Fibroblast of lung (primary cell): ENCODE data around the gene DNM3.

Experiments
- CTCF ChIP-seq, 2 donors: IDR thresholded peaks in 1 of 2; conservative IDR thresholded peaks in 1 of 2; 1 replicate in 1 of 2; 2 replicates in 1 of 2; pipeline ENCODE4 v1.5.1; 2011 to 2012; ENCODE audit warnings: low read length in 2 of 2, control low read depth in 1 of 2, inconsistent platforms in 1 of 2, low read depth in 1 of 2, mild to moderate bottlenecking in 1 of 2
- EZH2 ChIP-seq: IDR thresholded peaks from 2 replicates; pipeline ENCODE4 v1.5.1; 2012; ENCODE audit warnings: low read length, control low read depth, mild to moderate bottlenecking; ENCODE audit errors: missing control alignments

DNA sequence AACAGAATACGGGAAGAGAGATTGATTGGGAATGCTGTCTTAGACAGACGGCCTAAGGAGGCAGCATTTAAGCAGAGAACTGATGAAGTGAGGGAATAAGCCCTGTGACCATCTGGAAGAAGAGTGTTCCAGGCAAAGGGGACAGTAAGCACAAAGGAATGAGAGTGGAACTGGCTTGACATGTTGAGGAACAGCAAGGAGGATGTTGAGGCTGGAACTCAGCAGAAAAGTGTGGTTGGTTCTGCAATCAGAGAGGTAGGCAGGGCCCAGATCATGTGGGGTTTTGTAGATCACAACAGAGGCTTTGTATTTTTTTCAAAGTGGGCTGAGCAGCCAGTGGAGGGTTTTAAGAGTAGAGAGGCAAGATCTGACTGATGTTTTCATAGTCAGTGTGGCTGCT, 157.4 kb downstream of the DNM3 start:
- TF ChIP-seq CTCF (conservative IDR thresholded peaks at IDR 0.05 in 1 of 2, IDR thresholded peaks at IDR 0.05 in 1 of 2; ENCODE audit: low read depth in 1 of 2, low read length in 2 of 2) (no peak), EZH2 (no peak)
